Uterus (tissue), 4 donors: ENCODE data around the gene FGF4. TPM values are rescaled to one million over a fixed set of nuclear protein-coding genes. Genes with fewer than 3 reads are reported as not detected.

Experiments used
- DNase-seq, 2 donors: peaks; one replicate each; pipeline ENCODE4 v3.0.0-alpha.2; 2019 to 2020
- H3K27ac ChIP-seq, 2 donors: fragments of 200-600 bp; sonication (generic); 1 replicate in 1 of 2; 2 replicates in 1 of 2; pipeline ENCODE4 v1.5.1; 2016 to 2018
- H3K27me3 ChIP-seq, 2 donors: fragments of 200-600 bp; sonication (generic); one replicate each; pipeline ENCODE4 v1.5.1; 2018 to 2019; ENCODE audit warnings: control low read depth in 1 of 2
- H3K36me3 ChIP-seq, 2 donors: fragments of 200-600 bp; sonication (generic); one replicate each; pipeline ENCODE4 v1.5.1; 2019; ENCODE audit warnings: control low read depth in 1 of 2
- H3K4me1 ChIP-seq, 2 donors: fragments of 200-600 bp; sonication (generic); one replicate each; pipeline ENCODE4 v1.5.1; 2018 to 2019; ENCODE audit warnings: control low read depth in 1 of 2
- H3K4me3 ChIP-seq, 2 donors: fragments of 200-600 bp; sonication (generic); 1 replicate in 1 of 2; 2 replicates in 1 of 2; pipeline ENCODE4 v1.5.1; 2018 to 2019; ENCODE audit warnings: mild to moderate bottlenecking in 1 of 2
- H3K9me3 ChIP-seq, 2 donors: fragments of 200-600 bp; sonication (generic); one replicate each; pipeline ENCODE4 v1.5.1; 2019; ENCODE audit warnings: control low read depth in 1 of 2
- POLR2A ChIP-seq, 2 donors: fragments of 450-650 bp; IDR thresholded peaks; one replicate each; pipeline ENCODE4 v1.6.1; 2016; ENCODE audit warnings: antibody characterized with exemption in 2 of 2, mild to moderate bottlenecking in 1 of 2, moderate library complexity in 1 of 2
- intact Hi-C: fragments of 100-400 bp; cut with DNase I; formaldehyde crosslinking; loops from one replicate; pipeline ENCODE4 v1.15.1; 2023; ENCODE audit warnings: low total_unique reads
- total RNA-seq, 4 donors: library from RNA; depleted of rRNA in 3 of 4; stranded (reverse); fragments of >200 nt in 3 of 4; gene quantifications; one replicate each; pipeline versions ENCODE4 v1.1.0 to v1.2.4, GENCODE V29; 2014 to 2023
- TF ChIP-seq, protein P1 (sequence below), 4 experiments: fragments of 200-600 bp in 2 of 4; fragments of 450-650 bp in 2 of 4; sonication (generic) in 2 of 4; IDR thresholded peaks; one replicate each; pipeline ENCODE4 v1.5.1; 2016 to 2019; ENCODE audit warnings: antibody characterized with exemption in 4 of 4, mild to moderate bottlenecking in 2 of 4, moderate library complexity in 1 of 4
- donor health status: DM: yes; HTN: yes; CAD: no.

The FGF4 gene
- total RNA-seq, 4 donors from 2014 or later, result not detected

DNA sequence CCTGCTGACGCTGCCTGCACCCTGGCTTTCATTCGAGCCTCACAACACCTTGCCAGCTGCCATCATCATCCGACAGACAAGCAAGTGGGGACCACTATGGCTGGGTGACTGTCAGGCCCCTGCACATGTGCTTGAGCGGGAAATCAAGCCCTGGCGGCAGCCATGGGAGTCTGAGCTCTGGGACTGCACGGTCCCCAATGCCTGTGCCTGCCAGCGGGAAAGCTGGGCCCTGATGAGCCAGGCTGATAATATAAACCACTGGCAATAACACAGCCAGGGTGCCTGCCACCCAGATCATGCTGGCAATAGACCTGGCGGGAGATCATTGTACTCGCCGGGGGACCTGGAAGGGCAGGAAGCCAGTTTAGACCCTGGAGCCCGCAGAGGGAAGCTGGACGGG lies 41.5 kb upstream of the FGF4 start:
- no peak overlapping the region for H3K4me3 ChIP-seq
- H3K36me3 ChIP-seq, result no peaks in the 10 kb centered on the region
- H3K4me1 ChIP-seq, result no peaks in the 10 kb centered on the region
- H3K27me3 ChIP-seq, result peaks cover 0 to 4% of the 10 kb centered on the region in 2 donors
- intact Hi-C loops, result no loop called here
- no peak for TF ChIP-seq POLR2A (IDR thresholded peaks at IDR 0.05)
- H3K9me3 ChIP-seq, result no peaks in the 10 kb centered on the region
- no peak for DNase-seq
- H3K27ac ChIP-seq, result no peak overlapping the region

DNA sequence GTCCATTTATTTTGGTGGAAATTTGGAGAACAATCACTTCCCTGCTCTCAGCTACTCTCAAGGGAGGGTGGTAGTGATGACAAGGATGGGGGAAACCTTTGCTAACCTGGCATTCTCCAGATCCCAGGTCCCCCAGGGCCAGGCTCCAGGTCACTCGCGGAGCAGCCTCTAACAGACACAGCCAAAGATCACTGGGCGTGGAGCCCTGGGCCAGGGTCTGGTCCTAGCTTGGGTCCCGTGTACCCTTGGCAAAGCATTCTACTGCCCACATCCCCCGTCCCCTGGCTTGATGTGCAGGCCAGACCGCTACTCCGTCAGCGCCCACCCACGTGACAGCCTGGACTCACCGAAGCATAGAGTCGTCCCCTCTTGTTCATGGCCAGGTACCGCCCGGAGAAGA lies 40.8 kb upstream of the FGF4 start:
- no peaks in the 10 kb centered on the region for H3K4me1 ChIP-seq
- H3K27ac ChIP-seq, result no peak overlapping the region
- no peak for DNase-seq
- no peak for TF ChIP-seq POLR2A (IDR thresholded peaks at IDR 0.05)
- TF ChIP-seq, protein P1, sequence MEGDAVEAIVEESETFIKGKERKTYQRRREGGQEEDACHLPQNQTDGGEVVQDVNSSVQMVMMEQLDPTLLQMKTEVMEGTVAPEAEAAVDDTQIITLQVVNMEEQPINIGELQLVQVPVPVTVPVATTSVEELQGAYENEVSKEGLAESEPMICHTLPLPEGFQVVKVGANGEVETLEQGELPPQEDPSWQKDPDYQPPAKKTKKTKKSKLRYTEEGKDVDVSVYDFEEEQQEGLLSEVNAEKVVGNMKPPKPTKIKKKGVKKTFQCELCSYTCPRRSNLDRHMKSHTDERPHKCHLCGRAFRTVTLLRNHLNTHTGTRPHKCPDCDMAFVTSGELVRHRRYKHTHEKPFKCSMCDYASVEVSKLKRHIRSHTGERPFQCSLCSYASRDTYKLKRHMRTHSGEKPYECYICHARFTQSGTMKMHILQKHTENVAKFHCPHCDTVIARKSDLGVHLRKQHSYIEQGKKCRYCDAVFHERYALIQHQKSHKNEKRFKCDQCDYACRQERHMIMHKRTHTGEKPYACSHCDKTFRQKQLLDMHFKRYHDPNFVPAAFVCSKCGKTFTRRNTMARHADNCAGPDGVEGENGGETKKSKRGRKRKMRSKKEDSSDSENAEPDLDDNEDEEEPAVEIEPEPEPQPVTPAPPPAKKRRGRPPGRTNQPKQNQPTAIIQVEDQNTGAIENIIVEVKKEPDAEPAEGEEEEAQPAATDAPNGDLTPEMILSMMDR (IDR thresholded peaks at IDR 0.05), result no peak
- no peaks in the 10 kb centered on the region for H3K9me3 ChIP-seq
- no peaks in the 10 kb centered on the region for H3K36me3 ChIP-seq
- peaks cover 0 to 4% of the 10 kb centered on the region in 2 donors for H3K27me3 ChIP-seq
- intact Hi-C loops, result no loop called here
- no peak overlapping the region for H3K4me3 ChIP-seq

DNA sequence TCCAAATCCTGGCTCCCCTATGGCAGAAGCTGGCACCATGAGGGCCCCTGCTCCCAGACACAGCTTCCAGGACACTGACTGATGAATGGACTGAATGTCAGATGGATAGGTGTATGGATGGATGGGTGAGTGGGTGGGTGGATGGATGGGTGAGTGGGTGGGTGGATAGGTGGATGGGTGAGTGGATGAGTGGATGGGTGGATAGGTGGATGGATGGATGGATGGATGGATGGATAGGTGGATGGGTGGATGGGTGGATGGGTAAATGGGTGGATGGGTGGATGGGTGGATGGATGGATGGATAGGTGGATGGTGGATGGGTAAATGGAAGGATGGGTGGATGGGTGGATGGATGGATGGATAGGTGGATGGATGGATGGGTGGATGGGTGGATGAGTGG lies 39.8 kb upstream of the FGF4 start:
- TF ChIP-seq, protein P1 (IDR thresholded peaks at IDR 0.05), result no peak
- no peak for TF ChIP-seq POLR2A (IDR thresholded peaks at IDR 0.05)
- DNase-seq, result no peak
- intact Hi-C loops, result no loop called here
- no peaks in the 10 kb centered on the region for H3K9me3 ChIP-seq
- H3K4me1 ChIP-seq, result no peaks in the 10 kb centered on the region
- no peak overlapping the region for H3K4me3 ChIP-seq
- no peaks in the 10 kb centered on the region for H3K36me3 ChIP-seq
- H3K27me3 ChIP-seq, result peaks cover 0 to 4% of the 10 kb centered on the region in 2 donors
- H3K27ac ChIP-seq, result no peak overlapping the region

DNA sequence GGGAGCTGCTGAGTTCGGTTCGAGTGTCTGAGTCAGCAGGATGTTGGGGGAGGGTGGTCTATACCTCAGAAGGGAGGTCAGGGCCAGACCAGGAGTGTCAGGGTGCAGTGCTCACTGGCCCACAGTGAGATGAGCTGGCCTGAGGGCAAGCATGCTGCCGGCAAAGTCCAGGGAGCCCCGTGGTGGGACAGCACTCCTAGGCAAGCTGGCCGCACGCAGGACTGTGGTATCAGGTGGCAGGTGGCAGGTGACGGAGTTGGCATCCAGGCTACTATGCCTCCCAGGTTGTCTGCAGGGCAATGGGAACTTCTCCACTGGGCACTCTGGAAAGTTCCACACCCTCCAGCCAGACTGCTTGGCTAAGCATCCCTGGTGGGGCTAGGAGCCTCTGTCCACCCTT lies 39.3 kb upstream of the FGF4 start:
- intact Hi-C loops, result no loop called here
- Histone ChIP-seq H3K4me3 (no peak overlapping the region), H3K9me3 (no peaks in the 10 kb centered on the region), H3K36me3 (no peaks in the 10 kb centered on the region), H3K4me1 (no peaks in the 10 kb centered on the region), H3K27ac (no peak overlapping the region), H3K27me3 (peaks cover 0 to 4% of the 10 kb centered on the region in 2 donors)
- DNase-seq, result no peak
- TF ChIP-seq, protein P1 (IDR thresholded peaks at IDR 0.05), result no peak
- no peak for TF ChIP-seq POLR2A (IDR thresholded peaks at IDR 0.05)

DNA sequence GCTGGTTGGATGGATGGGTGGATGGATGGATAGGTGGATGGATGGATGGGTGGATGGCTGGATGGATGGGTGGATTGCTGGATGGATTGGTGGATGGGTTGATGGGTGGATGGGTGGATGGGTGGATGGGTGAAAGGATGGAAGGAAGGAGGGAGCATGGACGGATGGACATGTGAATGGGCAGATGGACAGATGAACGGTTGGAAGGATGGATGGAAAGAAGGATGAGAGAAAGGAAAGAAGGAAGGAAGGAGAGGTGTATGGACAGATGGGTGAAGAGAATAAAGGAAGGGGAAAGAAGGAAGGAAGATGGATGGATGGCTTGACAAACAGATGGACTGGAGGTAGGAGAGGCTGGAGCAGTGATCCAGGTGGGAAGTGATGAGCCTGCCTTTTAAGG lies 38.7 kb upstream of the FGF4 start:
- no peaks in the 10 kb centered on the region for H3K36me3 ChIP-seq
- H3K9me3 ChIP-seq, result no peaks in the 10 kb centered on the region
- TF ChIP-seq, protein P1 (IDR thresholded peaks at IDR 0.05), result no peak
- no peak for TF ChIP-seq POLR2A (IDR thresholded peaks at IDR 0.05)
- no peaks in the 10 kb centered on the region for H3K4me1 ChIP-seq
- DNase-seq, result no peak
- no peak overlapping the region for H3K4me3 ChIP-seq
- intact Hi-C loops, result no loop called here
- peaks cover 0 to 4% of the 10 kb centered on the region in 2 donors for H3K27me3 ChIP-seq
- no peak overlapping the region for H3K27ac ChIP-seq

DNA sequence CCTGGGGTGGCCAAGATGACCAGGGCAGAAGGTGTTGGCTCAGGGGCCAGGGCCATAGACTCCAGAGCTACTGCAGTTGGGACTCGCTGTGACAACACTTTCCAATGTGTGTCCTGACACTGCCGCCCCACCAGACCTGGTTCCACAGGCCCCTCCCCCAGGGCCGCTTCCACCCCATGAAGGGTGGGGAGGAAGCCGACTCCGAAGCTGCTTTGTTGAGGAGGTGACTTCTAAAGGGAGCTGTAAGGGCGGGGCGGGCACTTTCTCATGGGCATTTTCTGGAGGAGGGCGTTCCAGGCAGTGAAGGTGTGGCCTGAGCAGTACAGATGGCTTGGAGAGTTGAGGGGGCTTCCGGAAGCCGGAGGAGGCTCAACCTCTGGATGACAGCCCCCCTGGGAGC lies 37.8 kb upstream of the FGF4 start:
- Histone ChIP-seq H3K4me1 (no peaks in the 10 kb centered on the region), H3K9me3 (no peaks in the 10 kb centered on the region), H3K36me3 (no peaks in the 10 kb centered on the region), H3K27ac (no peak overlapping the region), H3K27me3 (peaks cover 0 to 4% of the 10 kb centered on the region in 2 donors), H3K4me3 (no peak overlapping the region)
- intact Hi-C loops, result no loop called here
- DNase-seq, result no peak
- no peak for TF ChIP-seq POLR2A (IDR thresholded peaks at IDR 0.05)
- TF ChIP-seq, protein P1 (IDR thresholded peaks at IDR 0.05), result no peak
